K562 (cell line): ENCODE results near the gene TCF12. TPM values are rescaled to one million over a fixed set of nuclear protein-coding genes. Genes with fewer than 3 reads are reported as not detected.

Experiments used
- ATAC-seq: fragments of 200-7000 bp; cut with Tn5 transposase; 3 replicates; pipeline ENCODE4 v1.9.1; 2020; ENCODE audit warnings: moderate library complexity
- BruUV-seq: library from RNA; stranded (reverse); fragments of 400-500 nt; replicated peaks from 2 replicates; lab custom pipeline; 2021; lab: Mats Ljungman, UMichigan
- CTCF ChIA-PET: fragments of 300-600 bp; formaldehyde crosslinking; extraction: SDS; loops from one replicate; lab custom pipeline; 2021; ENCODE audit warnings: low intra/inter-chr PET ratio; lab: Yijun Ruan, JAX
- POLR2A ChIA-PET: fragments of 300-600, 350-650 bp; sonication (Branson Sonifier 250); formaldehyde crosslinking; extraction: SDS; loops from one replicate; lab custom pipeline; 2021; ENCODE audit warnings: antibody characterized with exemption, inconsistent platforms; lab: Yijun Ruan, JAX
- DNase-seq, 4 experiments: peaks; one replicate each; pipeline versions ENCODE4 v3.0.0 to v3.0.0-alpha.2; 2011 to 2018; ENCODE audit warnings: low spot score in 3 of 4, mixed read lengths in 3 of 4; ENCODE audit errors: extremely low read depth in 1 of 4
- FAIRE-seq: peaks from 2 replicates; lab custom pipeline; 2011; peaks lifted over from hg19 to GRCh38; lab: Jason Lieb, UNC
- H2AFZ ChIP-seq: 2 replicates; pipeline ENCODE4 v1.6.0; 2011; ENCODE audit warnings: low read depth, low read length, control low read depth, inconsistent platforms
- H3K27ac ChIP-seq: fragments of 200-600 bp; 3 replicates; pipeline ENCODE4 v1.8.0; 2011; ENCODE audit warnings: low read depth, mild to moderate bottlenecking, control low read depth, inconsistent platforms, low read length, moderate library complexity, mixed read lengths; ENCODE audit errors: extremely low read depth
- H3K27me3 ChIP-seq, 2 experiments: fragments of 300-600 bp in 1 of 2; 2 replicates in 1 of 2; 3 replicates in 1 of 2; pipeline versions ENCODE4 v1.6.0 to v1.8.0; 2011; ENCODE audit warnings: inconsistent platforms in 2 of 2, low read length in 2 of 2, mild to moderate bottlenecking in 1 of 2, mixed read lengths in 1 of 2, moderate library complexity in 1 of 2; ENCODE audit not compliant: control insufficient read depth in 2 of 2, insufficient read depth in 2 of 2
- H3K36me3 ChIP-seq: fragments of 300-600 bp; 3 replicates; pipeline ENCODE4 v1.8.0; 2011; ENCODE audit warnings: mild to moderate bottlenecking, low read length, inconsistent platforms; ENCODE audit not compliant: control insufficient read depth, insufficient read depth
- H3K4me1 ChIP-seq, 2 experiments: fragments of 200-600 bp in 1 of 2; replicated peaks in 1 of 2; 2 replicates in 1 of 2; 3 replicates in 1 of 2; pipeline versions ENCODE4 v1.5.1 to v1.8.0; 2011; ENCODE audit warnings: inconsistent platforms in 2 of 2, low read length in 2 of 2, mild to moderate bottlenecking in 1 of 2, mixed read lengths in 1 of 2, moderate library complexity in 1 of 2; ENCODE audit not compliant: control insufficient read depth in 2 of 2, insufficient read depth in 2 of 2
- H3K4me2 ChIP-seq: 2 replicates; pipeline ENCODE4 v1.6.1; 2011; ENCODE audit warnings: low read length, control low read depth, inconsistent platforms, mixed read lengths; ENCODE audit not compliant: insufficient read depth
- H3K4me3 ChIP-seq: fragments of 200-600 bp; sonication (generic), shearing (Covaris generic); 2 replicates; pipeline ENCODE4 v1.5.1; 2016; ENCODE audit warnings: control low read depth, inconsistent platforms
- H3K79me2 ChIP-seq: fragments of 200-600 bp; 3 replicates; pipeline ENCODE4 v1.8.0; 2011; ENCODE audit warnings: low read length, inconsistent platforms; ENCODE audit not compliant: control insufficient read depth, insufficient read depth
- H3K9ac ChIP-seq, 2 experiments: 2 replicates each; pipeline versions ENCODE4 v1.6.0 to v1.6.1; 2011; ENCODE audit warnings: low read depth in 2 of 2, low read length in 2 of 2, control low read depth in 1 of 2, inconsistent platforms in 1 of 2, mild to moderate bottlenecking in 1 of 2, mixed read lengths in 1 of 2; ENCODE audit not compliant: insufficient read depth in 1 of 2
- H3K9me1 ChIP-seq: one replicate; pipeline ENCODE4 v1.6.0; 2011; ENCODE audit warnings: inconsistent platforms, mild to moderate bottlenecking, low read length, moderate library complexity; ENCODE audit not compliant: control insufficient read depth, insufficient read depth
- H3K9me3 ChIP-seq: replicated peaks from 2 replicates; pipeline ENCODE4 v1.5.1; 2011; ENCODE audit warnings: low read depth, low read length, inconsistent platforms; ENCODE audit not compliant: control insufficient read depth, insufficient read depth
- H4K20me1 ChIP-seq: replicated peaks from 2 replicates; pipeline ENCODE4 v1.6.1; 2011; ENCODE audit warnings: low read length, inconsistent platforms, mixed read lengths; ENCODE audit not compliant: control insufficient read depth, insufficient read depth
- CBX5 ChIP-seq: IDR thresholded peaks from 2 replicates; pipeline ENCODE4 v1.6.1; 2014; ENCODE audit warnings: low read depth, borderline replicate concordance
- ELF2 ChIP-seq: fragments of 250-450 bp; sonication (Bioruptor Pico); IDR thresholded peaks from 2 replicates; pipeline ENCODE4 v1.5.0; 2021; ENCODE audit warnings: mild to moderate bottlenecking
- HNRNPH1 ChIP-seq: fragments of 200-400 bp; formaldehyde crosslinking; optimal IDR thresholded peaks from 2 replicates; pipeline ENCODE3; 2017; ENCODE audit warnings: low read depth, mild to moderate bottlenecking, low read length, moderate library complexity
- MTA2 ChIP-seq: fragments of 450-650 bp; IDR thresholded peaks from 2 replicates; pipeline ENCODE4 v1.6.1; 2016; ENCODE audit warnings: low read depth
- POLR2AphosphoS2 ChIP-seq: IDR thresholded peaks from 2 replicates; pipeline ENCODE4 v1.6.1; 2012; ENCODE audit warnings: low read length, improper control_type of control experiment
- PRDM10 ChIP-seq: fragments of 450-650 bp; IDR thresholded peaks from 2 replicates; pipeline ENCODE4 v1.6.1; 2018; ENCODE audit not compliant: partially characterized antibody
- TBL1XR1 ChIP-seq, 2 experiments: IDR thresholded peaks; 2 replicates each; pipeline ENCODE4 v1.6.1; 2012; ENCODE audit warnings: improper control_type of control experiment in 2 of 2, low read length in 2 of 2, mild to moderate bottlenecking in 1 of 2
- TRIM24 ChIP-seq, 2 experiments: fragments of 450-650 bp; IDR thresholded peaks; 2 replicates each; pipeline ENCODE4 v1.6.1; 2016
- ZNF23 ChIP-seq: fragments of 250-450 bp; sonication (Bioruptor Pico); IDR thresholded peaks from 2 replicates; pipeline ENCODE4 v1.4.0; 2020; ENCODE audit warnings: mild to moderate bottlenecking
- ZNF354B ChIP-seq: fragments of 250-450 bp; sonication (Bioruptor Pico); IDR thresholded peaks from 2 replicates; pipeline ENCODE4 v1.4.0; 2020
- ZNF407 ChIP-seq: fragments of 450-650 bp; IDR thresholded peaks from 2 replicates; pipeline ENCODE4 v1.6.1; 2016; ENCODE audit warnings: low read depth
- ZNF408 ChIP-seq: fragments of 250-450 bp; sonication (Bioruptor Pico); IDR thresholded peaks from 2 replicates; pipeline ENCODE4 v1.4.0; 2020; ENCODE audit warnings: low read depth, mild to moderate bottlenecking, moderate library complexity
- ZNF778 ChIP-seq: fragments of 450-650 bp; formaldehyde crosslinking; IDR thresholded peaks from 2 replicates; pipeline ENCODE4 v1.4.0; 2020; ENCODE audit warnings: mild to moderate bottlenecking, moderate library complexity
- WGBS: fragments of 100-300 bp; shearing (Covaris generic); methylation state at CpG from one replicate; pipeline ENCODE4 v1.1.6; 2016; ENCODE audit warnings: low coverage, mixed read lengths; ENCODE audit not compliant: insufficient coverage; ENCODE audit errors: missing lambda C conversion rate; 5-methylcytosine and 5-hydroxymethylcytosine counted together
- in situ Hi-C: fragments of 300-500 bp; cut with MboI; formaldehyde crosslinking; loops from 4 replicates; pipeline ENCODE4 v1.15.0; 2018; ENCODE audit warnings: inconsistent platforms, mixed read lengths
- intact Hi-C: fragments of 100-400 bp; cut with micrococcal nuclease; formaldehyde crosslinking; loops from 2 replicates; pipeline ENCODE4 v1.14.2; 2022
- polyA plus RNA-seq, 8 experiments: library from polyadenylated mRNA; depleted of rRNA in 4 of 8; stranded (reverse) in 5 of 8; unstranded in 3 of 8; fragments of >200 nt; fragmentation: Nextera tagmentation in 2 of 8; fragmentation: Illumina TruSeq in 1 of 8; extraction: Ambion mirVana in 2 of 8; extraction: Trizol in 1 of 8; gene quantifications; 2 replicates each; pipeline versions ENCODE4 v1.2.1 to v1.2.3, GENCODE V29; 2011 to 2014; ENCODE audit warnings: inconsistent platforms in 1 of 8, missing spikeins in 1 of 8
- total RNA-seq, 7 experiments: library from RNA; depleted of rRNA in 6 of 7; stranded (reverse); fragments of >200 nt in 6 of 7; fragmentation: Illumina TruSeq in 2 of 7; extraction: Trizol in 2 of 7; gene quantifications; 2 replicates each; pipeline versions ENCODE4 v1.2.1 to v1.2.3, GENCODE V29; 2011 to 2021; ENCODE audit warnings: low replicate concordance in 1 of 7

The TCF12 gene
- total and polyA plus RNA-seq, 9 of the 15 experiments (the other 6 are each of a cell fraction or from before 2014, with no cell fraction given), result 10.5 to 132 (median 52.9) TPM

- no TSS peak for BruUV-seq
- CTCF ChIA-PET, result no interaction called here
- H3K79me2 ChIP-seq, result peaks cover 91% of the 10 kb centered on the region
- no peak overlapping the region for H3K9ac ChIP-seq
- no peaks in the 10 kb centered on the region; the same call in 1 of the 2 replicates for H4K20me1 ChIP-seq
- no peaks in the 10 kb centered on the region for H3K9me1 ChIP-seq
- no peaks in the 10 kb centered on the region for H3K9me3 ChIP-seq
- WGBS, result 0% methylated on average over 1 of the region's 1 CpG
- POLR2A ChIA-PET, result no interaction called here
- no peaks in the 10 kb centered on the region for H3K36me3 ChIP-seq
- no peak overlapping the region for H2AFZ ChIP-seq
- in situ Hi-C loops, result no loop called here
- H3K27ac ChIP-seq, result peak overlapping the region; percentile 16; the same call in 1 of the 3 replicates
- no peak overlapping the region for H3K4me2 ChIP-seq
- ATAC-seq, result peak; percentile 44
- H3K27me3 ChIP-seq, result no peaks in the 10 kb centered on the region
- H3K4me3 ChIP-seq, result no peak overlapping the region
- intact Hi-C loops, result loop anchor here (5.0 kb wide), 1 partner anchor 55 kb away; the partner anchor contains the start of gene TCF12
- peak in 1 of 4 experiments; percentile 20 for DNase-seq
- H3K4me1 ChIP-seq, result peaks cover 6 to 31% of the 10 kb centered on the region in 2 experiments
- FAIRE-seq, result no peak
- TF ChIP-seq ZNF778 (CRISPR knock-in tag), result no peak
- no peak for TF ChIP-seq POLR2AphosphoS2
- TF ChIP-seq TRIM24 (IDR thresholded peaks at IDR 0.05), result no peak
- TF ChIP-seq ELF2, result no peak
- TF ChIP-seq ZNF23 (CRISPR knock-in tag), result no peak
- TF ChIP-seq TBL1XR1 (IDR thresholded peaks at IDR 0.05; ENCODE audit: low read length in 2 of 2), result no peak; a peak in 1 of 4 replicates
- no peak for TF ChIP-seq ZNF408 (CRISPR knock-in tag)
- TF ChIP-seq MTA2, result 0 out of 2 replicates have a peak, but pooled peaks have one; percentile 14
- no peak for TF ChIP-seq ZNF354B (CRISPR knock-in tag)
- TF ChIP-seq PRDM10, result no peak
- no peak for TF ChIP-seq ZNF407
- no peak for TF ChIP-seq HNRNPH1
- no peak for TF ChIP-seq CBX5
Observed at GRCh38 chr15:56972426-56972825, 54.0 kb downstream of the TCF12 start.
